Pulmonary artery endothelial cell (primary cell): ENCODE results near the gene CNTNAP2. TPM values are rescaled to one million over a fixed set of nuclear protein-coding genes. Genes with fewer than 3 reads are reported as not detected.
"Not testable (repeated sequence)": the region's sequence is repeated elsewhere in the genome, so short reads cannot be mapped to it uniquely, and the experiment has no call there.

ENCODE experiments used
- DNase-seq: peaks from one replicate; pipeline ENCODE4 v3.0.0-alpha.2; 2011; ENCODE audit warnings: low read depth, low spot score
- total RNA-seq: library from RNA; depleted of rRNA; stranded (reverse); fragments of >200 nt; gene quantifications from 2 replicates; pipeline ENCODE4 v1.2.3, GENCODE V29; 2014

The CNTNAP2 gene
- total RNA-seq, 1 donor from 2014 or later = not detected

- DNase-seq = no peak
Observed at GRCh38 chr7:147079083-147079482, 962.5 kb downstream of the CNTNAP2 start.

- no peak for DNase-seq
Observed at GRCh38 chr7:147079921-147080420, 963.4 kb downstream of the CNTNAP2 start.

GRCh38 chr7:147081117-147081516, 964.5 kb downstream of the CNTNAP2 start:
- DNase-seq = no peak

- no peak for DNase-seq
Observed at GRCh38 chr7:147089051-147089461, 972.5 kb downstream of the CNTNAP2 start.

- DNase-seq = no peak
Observed at GRCh38 chr7:147089608-147090007, 973.0 kb downstream of the CNTNAP2 start.

GRCh38 chr7:147096629-147097028, 980.0 kb downstream of the CNTNAP2 start:
- no peak for DNase-seq

- no peak for DNase-seq
Observed at GRCh38 chr7:147103224-147103623, 986.6 kb downstream of the CNTNAP2 start.

- no peak for DNase-seq
Observed at GRCh38 chr7:147106746-147107145, 990.1 kb downstream of the CNTNAP2 start.

GRCh38 chr7:147114525-147114924, 997.9 kb downstream of the CNTNAP2 start:
- not testable (repeated sequence) for DNase-seq

- DNase-seq = no peak
Observed at GRCh38 chr7:147136352-147136751, 1019.8 kb downstream of the CNTNAP2 start.

- DNase-seq = no peak
Observed at GRCh38 chr7:147145194-147145593, 1028.6 kb downstream of the CNTNAP2 start.

- no peak for DNase-seq
Observed at GRCh38 chr7:147146169-147146568, 1029.6 kb downstream of the CNTNAP2 start.

- no peak for DNase-seq
Observed at GRCh38 chr7:147151661-147152060, 1035.1 kb downstream of the CNTNAP2 start.

- no peak for DNase-seq
Observed at GRCh38 chr7:147153571-147153970, 1037.0 kb downstream of the CNTNAP2 start.

GRCh38 chr7:147161405-147161804, 1044.8 kb downstream of the CNTNAP2 start:
- no peak for DNase-seq

- no peak for DNase-seq
Observed at GRCh38 chr7:147170341-147171012, 1053.9 kb downstream of the CNTNAP2 start.

- DNase-seq = no peak
Observed at GRCh38 chr7:147171013-147171391, 1054.4 kb downstream of the CNTNAP2 start.

GRCh38 chr7:147173883-147174282, 1057.3 kb downstream of the CNTNAP2 start:
- DNase-seq = no peak

- no peak for DNase-seq
Observed at GRCh38 chr7:147182874-147183273, 1066.3 kb downstream of the CNTNAP2 start.

GRCh38 chr7:147183276-147183675, 1066.7 kb downstream of the CNTNAP2 start:
- DNase-seq = no peak

- no peak for DNase-seq
Observed at GRCh38 chr7:147188467-147188866, 1071.9 kb downstream of the CNTNAP2 start.

- no peak for DNase-seq
Observed at GRCh38 chr7:147193476-147193875, 1076.9 kb downstream of the CNTNAP2 start.

- DNase-seq = no peak
Observed at GRCh38 chr7:147196481-147196880, 1079.9 kb downstream of the CNTNAP2 start.
